Thyroid gland (tissue), 4 donors: ENCODE results near the gene TSC22D4. TPM values are rescaled to one million over a fixed set of nuclear protein-coding genes. Genes with fewer than 3 reads are reported as not detected.

Experiments used
- DNase-seq, 2 donors: peaks; one replicate each; pipeline ENCODE4 v3.0.0-alpha.2; 2019
- H3K27ac ChIP-seq, 3 donors: fragments of 200-600 bp; sonication (generic); 1 replicate in 2 of 3; 2 replicates in 1 of 3; pipeline ENCODE4 v1.5.1; 2016 to 2019; ENCODE audit warnings: mild to moderate bottlenecking in 1 of 3, moderate library complexity in 1 of 3
- H3K27me3 ChIP-seq: fragments of 200-600 bp; sonication (generic); one replicate; pipeline ENCODE4 v1.5.1; 2019
- H3K36me3 ChIP-seq, 2 donors: fragments of 200-600 bp; sonication (generic); one replicate each; pipeline ENCODE4 v1.5.1; 2016 to 2019
- H3K4me1 ChIP-seq, 2 donors: fragments of 200-600 bp; sonication (generic); one replicate each; pipeline ENCODE4 v1.5.1; 2017 to 2019
- H3K4me3 ChIP-seq, 3 donors: fragments of 200-600 bp; sonication (generic); replicated peaks in 1 of 3; 1 replicate in 2 of 3; 2 replicates in 1 of 3; pipeline ENCODE4 v1.5.1; 2016; ENCODE audit warnings: mild to moderate bottlenecking in 1 of 3
- H3K9me3 ChIP-seq: fragments of 200-600 bp; sonication (generic); one replicate; pipeline ENCODE4 v1.5.1; 2017
- CTCF ChIP-seq, 6 experiments: fragments of 200-600 bp in 3 of 6; fragments of 450-650 bp in 3 of 6; sonication (generic) in 3 of 6; IDR thresholded peaks; one replicate each; pipeline ENCODE4 v1.5.1; 2016 to 2019; ENCODE audit warnings: antibody characterized with exemption in 6 of 6, mild to moderate bottlenecking in 2 of 6, inconsistent platforms in 1 of 6, moderate library complexity in 1 of 6
- POLR2A ChIP-seq, 2 donors: fragments of 450-650 bp; IDR thresholded peaks; one replicate each; pipeline ENCODE4 v1.6.1; 2017; ENCODE audit warnings: antibody characterized with exemption in 2 of 2, mild to moderate bottlenecking in 2 of 2, moderate library complexity in 1 of 2
- WGBS, 2 donors: methylation state at CpG; one replicate each; pipeline ENCODE4 v1.1.5; 2017; 5-methylcytosine and 5-hydroxymethylcytosine counted together
- intact Hi-C: fragments of 100-400 bp; cut with DNase I; formaldehyde crosslinking; loops from one replicate; pipeline ENCODE4 v1.15.1; 2023
- total RNA-seq, 4 donors: library from RNA; depleted of rRNA; stranded (reverse); fragments of >200 nt; gene quantifications; one replicate each; pipeline ENCODE4 v1.2.3, GENCODE V29; 2016

The TSC22D4 gene
- total RNA-seq, 4 donors from 2014 or later, result 22.7 to 37.8 (median 27.9) TPM

GRCh38 chr7:100433276-100433591 is 45.8 kb downstream of the TSC22D4 start:
- Histone ChIP-seq H3K4me3 (no peak overlapping the region), H3K4me1 (peaks cover 35 to 57% of the 10 kb centered on the region in 2 donors), H3K27ac (peak overlapping the region in 2 of 3 donors; percentile 77 to 99), H3K9me3 (no peaks in the 10 kb centered on the region), H3K36me3 (peaks cover 17 to 20% of the 10 kb centered on the region in 2 donors), H3K27me3 (no peaks in the 10 kb centered on the region)
- intact Hi-C loops, result no loop called here
- TF ChIP-seq CTCF (IDR thresholded peaks at IDR 0.05) (no peak), POLR2A (IDR thresholded peaks at IDR 0.05) (no peak)
- no peak for DNase-seq
- WGBS, 2 donors, result 66 to 71% methylated on average over 3 to 4 of the region's 4 CpGs

GRCh38 chr7:100432621-100433275 is 46.3 kb downstream of the TSC22D4 start:
- intact Hi-C loops, result no loop called here
- Histone ChIP-seq H3K36me3 (peaks cover 17 to 20% of the 10 kb centered on the region in 2 donors), H3K4me1 (peaks cover 38 to 61% of the 10 kb centered on the region in 2 donors), H3K4me3 (no peak overlapping the region), H3K27ac (peak overlapping the region; percentile 9 to 99 (median 77)), H3K27me3 (no peaks in the 10 kb centered on the region), H3K9me3 (no peaks in the 10 kb centered on the region)
- TF ChIP-seq POLR2A (IDR thresholded peaks at IDR 0.05) (no peak), CTCF (IDR thresholded peaks at IDR 0.05) (no peak)
- 74 to 78% methylated on average over 18 to 21 of the region's 21 CpGs for WGBS, 2 donors
- DNase-seq, result no peak

GRCh38 chr7:100432053-100432452 is 47.0 kb downstream of the TSC22D4 start:
- Histone ChIP-seq H3K27me3 (no peaks in the 10 kb centered on the region), H3K36me3 (peaks cover 17 to 20% of the 10 kb centered on the region in 2 donors), H3K4me3 (no peak overlapping the region), H3K4me1 (peaks cover 39 to 61% of the 10 kb centered on the region in 2 donors), H3K27ac (peak overlapping the region; percentile 9 to 99 (median 99)), H3K9me3 (no peaks in the 10 kb centered on the region)
- DNase-seq, result peak; percentile 64
- TF ChIP-seq CTCF (IDR thresholded peaks at IDR 0.05) (no peak), POLR2A (IDR thresholded peaks at IDR 0.05) (peak in 1 of 2 donors; percentile 55)
- WGBS, 2 donors, result 46 to 48% methylated on average over 3 to 4 of the region's 4 CpGs
- intact Hi-C loops, result no loop called here

GRCh38 chr7:100431286-100431735 is 47.7 kb downstream of the TSC22D4 start:
- Histone ChIP-seq H3K36me3 (peaks cover 17 to 20% of the 10 kb centered on the region in 2 donors), H3K4me3 (no peak overlapping the region), H3K27me3 (no peaks in the 10 kb centered on the region), H3K9me3 (no peaks in the 10 kb centered on the region), H3K27ac (peak overlapping the region; percentile 5 to 99 (median 99)), H3K4me1 (peaks cover 39 to 57% of the 10 kb centered on the region in 2 donors)
- 80 to 81% methylated on average over 17 to 20 of the region's 23 CpGs for whole genome bisulfite sequencing, 2 donors
- DNase-seq, result no peak
- TF ChIP-seq CTCF (IDR thresholded peaks at IDR 0.05) (no peak), POLR2A (IDR thresholded peaks at IDR 0.05) (no peak)
- intact Hi-C loops, result no loop called here

GRCh38 chr7:100430493-100431285 is 48.3 kb downstream of the TSC22D4 start:
- Histone ChIP-seq H3K36me3 (peaks cover 17 to 20% of the 10 kb centered on the region in 2 donors), H3K27ac (peak overlapping the region; percentile 99 to 100 (median 99)), H3K4me1 (peaks cover 39 to 57% of the 10 kb centered on the region in 2 donors), H3K9me3 (no peaks in the 10 kb centered on the region), H3K27me3 (no peaks in the 10 kb centered on the region), H3K4me3 (peak overlapping the region; percentile 36 to 89 (median 88))
- intact Hi-C loops, result no loop called here
- 19% methylated on average over 24 to 27 of the region's 31 CpGs for WGBS, 2 donors
- TF ChIP-seq CTCF (IDR thresholded peaks at IDR 0.05), result no peak
- no peak for TF ChIP-seq POLR2A (IDR thresholded peaks at IDR 0.05)
- DNase-seq, result peak; percentile 47 to 49
